ENCODE measurements around the gene TAP1. TPM values are rescaled to one million over a fixed set of nuclear protein-coding genes. Genes with fewer than 3 reads are reported as not detected.

The TAP1 gene
- total RNA-seq, 1 donor from 2014 or later, result 63.9 TPM

GRCh38 chr6:32858194-32858593 lies 4.7 kb upstream of the TAP1 start:
- H3K36me3 ChIP-seq, result peaks cover 50% of the 10 kb centered on the region
- intact Hi-C loops (cut with DNase I), result no loop called here

GRCh38 chr6:32857156-32857891 lies 3.8 kb upstream of the TAP1 start:
- DNase-seq, result no peak
- no peak for TF ChIP-seq CTCF (IDR thresholded peaks at IDR 0.05)
- H3K4me3 ChIP-seq, result no peak overlapping the region
- H3K27ac ChIP-seq, result no peak overlapping the region
- no peaks in the 10 kb centered on the region for H3K9me3 ChIP-seq
- ATAC-seq, result no peak
- intact Hi-C loops (cut with DNase I), result no loop called here
- H3K36me3 ChIP-seq, result peaks cover 50% of the 10 kb centered on the region
- peaks cover 26% of the 10 kb centered on the region for H3K4me1 ChIP-seq
- no peaks in the 10 kb centered on the region for H3K27me3 ChIP-seq (ENCODE audit: low read depth)

More at GRCh38 chr6:32858194-32858593, 4.7 kb upstream of the TAP1 start:
- H3K9me3 ChIP-seq, result no peaks in the 10 kb centered on the region
- TF ChIP-seq CTCF (IDR thresholded peaks at IDR 0.05), result no peak
- no peak for ATAC-seq
- no peak overlapping the region for H3K4me3 ChIP-seq
- H3K27ac ChIP-seq, result no peak overlapping the region
- no peak for DNase-seq
- H3K27me3 ChIP-seq (ENCODE audit: low read depth), result no peaks in the 10 kb centered on the region
- H3K4me1 ChIP-seq, result peaks cover 21% of the 10 kb centered on the region

DNA sequence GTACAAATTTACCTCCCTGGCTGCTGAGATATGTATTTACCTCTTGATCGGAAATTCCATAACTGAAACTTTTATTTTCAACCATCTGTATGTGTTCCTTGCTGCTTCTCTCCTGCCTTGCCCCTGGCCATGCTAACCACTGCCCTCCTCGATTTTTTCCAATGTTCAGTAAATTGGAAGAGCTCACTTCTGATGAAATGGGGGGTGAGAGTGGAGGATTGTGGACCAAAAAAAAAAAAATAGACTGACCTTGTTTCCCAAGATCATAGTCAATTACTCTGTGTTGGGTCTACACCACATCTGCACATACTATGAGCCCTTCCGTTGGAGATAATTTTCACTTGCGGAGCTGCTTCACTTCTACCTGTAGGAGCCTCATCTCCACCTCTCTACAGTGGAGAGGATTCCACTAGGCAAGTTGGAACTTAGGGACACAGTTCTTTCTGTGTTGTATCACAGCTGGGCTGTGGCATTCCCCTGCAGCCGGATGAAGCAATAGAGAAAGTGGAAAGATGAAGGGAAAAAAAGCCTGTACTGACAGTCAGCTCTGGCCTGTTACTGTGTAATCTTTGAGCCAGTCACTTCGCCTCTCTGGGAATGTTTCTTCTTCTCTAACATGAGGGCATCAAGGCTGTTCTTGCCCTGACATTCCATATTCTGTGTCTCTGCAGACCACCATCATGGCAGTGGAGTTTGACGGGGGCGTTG lies 2.1 kb upstream of the TAP1 start:
- DNase-seq, result no peak
- no peak for TF ChIP-seq CTCF (IDR thresholded peaks at IDR 0.05)
- H3K9me3 ChIP-seq, result no peaks in the 10 kb centered on the region
- H3K4me1 ChIP-seq, result peaks cover 43% of the 10 kb centered on the region
- peak overlapping the region; percentile 93 for H3K4me3 ChIP-seq
- H3K27ac ChIP-seq, result peak overlapping the region; percentile 97
- peaks cover 61% of the 10 kb centered on the region for H3K36me3 ChIP-seq
- ATAC-seq, result no peak
- H3K27me3 ChIP-seq (ENCODE audit: low read depth), result no peaks in the 10 kb centered on the region
- intact Hi-C loops (cut with DNase I), result no loop called here

DNA sequence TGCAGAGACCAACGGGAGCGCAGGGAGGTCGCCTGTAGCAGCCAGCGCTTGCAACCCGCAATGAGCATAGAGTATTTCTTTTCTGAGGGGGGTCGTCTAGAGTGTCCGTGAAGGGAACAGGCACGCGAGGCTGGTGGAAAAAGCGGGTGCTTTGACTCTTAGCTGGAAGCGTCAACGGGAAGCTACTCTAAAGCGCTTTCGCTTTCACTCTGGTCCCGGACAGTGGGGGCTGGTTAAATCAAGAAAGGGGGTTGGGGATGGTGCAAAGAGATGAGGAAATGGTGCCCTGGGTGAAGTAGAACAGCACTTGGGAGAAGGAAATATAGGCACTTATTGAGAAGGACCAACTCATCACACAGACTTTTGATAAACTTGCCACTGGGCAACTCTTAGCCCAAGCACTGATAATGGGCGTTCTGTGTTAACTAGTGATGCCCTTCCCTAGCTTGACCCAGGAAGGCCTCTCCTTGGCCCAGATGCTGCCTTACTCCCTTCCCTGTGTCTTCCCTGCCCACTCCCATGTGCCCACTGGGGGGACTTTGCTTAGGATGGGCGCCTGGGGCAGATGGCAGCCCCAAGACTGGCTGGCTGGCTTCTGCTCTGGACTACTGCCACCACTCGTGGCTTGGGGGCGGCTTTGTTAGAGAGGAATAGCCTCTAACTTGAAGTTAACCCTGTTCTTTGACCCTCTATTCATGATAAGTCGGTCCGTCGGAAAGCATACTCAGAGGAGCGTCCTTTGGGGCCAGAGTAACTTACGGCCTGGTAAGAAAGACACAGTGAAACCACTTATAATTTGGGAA lies 1.1 kb upstream of the TAP1 start:
- peak; percentile 51 to 57 for ATAC-seq
- Histone ChIP-seq H3K4me3 (peak overlapping the region; percentile 93), H3K27me3 (ENCODE audit: low read depth) (no peaks in the 10 kb centered on the region), H3K4me1 (peaks cover 52% of the 10 kb centered on the region), H3K9me3 (no peaks in the 10 kb centered on the region), H3K27ac (peak overlapping the region; percentile 97), H3K36me3 (peaks cover 61% of the 10 kb centered on the region)
- no peak for TF ChIP-seq CTCF (IDR thresholded peaks at IDR 0.05)
- DNase-seq, result peak; percentile 61
- intact Hi-C loops (cut with DNase I), result no loop called here

DNA sequence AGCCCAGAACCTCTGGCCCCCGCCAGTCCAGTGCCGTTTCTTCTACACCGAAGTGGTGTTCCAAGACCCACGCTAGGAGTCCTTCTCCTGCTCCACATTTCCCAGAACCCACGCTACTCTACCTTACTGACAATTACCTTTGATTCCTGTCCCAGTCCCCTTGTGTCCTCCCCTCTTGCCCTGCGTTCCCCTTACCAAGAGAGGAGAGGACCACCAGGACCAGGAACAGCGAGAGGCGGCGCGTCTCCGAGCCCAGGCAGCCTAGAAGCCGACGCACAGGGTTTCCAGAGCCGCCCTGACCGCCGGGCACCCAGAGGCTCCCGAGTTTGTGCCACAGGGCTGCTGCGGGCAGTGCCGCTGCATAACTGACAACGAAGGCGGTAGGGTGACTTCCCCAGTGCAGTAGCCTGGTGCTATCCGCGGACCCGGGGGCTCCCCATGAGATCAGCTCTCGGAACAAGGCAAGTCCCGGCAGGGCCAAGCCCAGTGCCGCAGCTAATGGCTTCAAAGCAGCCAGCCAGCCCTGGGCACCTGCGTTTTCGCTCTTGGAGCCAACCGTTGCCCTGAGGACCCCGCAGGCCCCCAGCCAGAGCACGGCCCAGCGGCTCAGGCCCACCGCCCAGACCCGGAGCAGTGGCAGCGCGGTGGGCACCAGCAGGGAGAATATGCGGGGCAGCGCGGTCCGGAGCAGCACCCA lies 512 bp downstream of the TAP1 start:
- H3K9me3 ChIP-seq, result no peaks in the 10 kb centered on the region
- no peak for TF ChIP-seq CTCF (IDR thresholded peaks at IDR 0.05)
- peak overlapping the region; percentile 93 for H3K4me3 ChIP-seq
- peak; percentile 59 to 63 for ATAC-seq
- H3K27ac ChIP-seq, result peak overlapping the region; percentile 97
- H3K36me3 ChIP-seq, result peaks cover 59% of the 10 kb centered on the region
- no peaks in the 10 kb centered on the region for H3K27me3 ChIP-seq (ENCODE audit: low read depth)
- peaks cover 52% of the 10 kb centered on the region for H3K4me1 ChIP-seq
- intact Hi-C loops (cut with DNase I), result no loop called here
- peak; percentile 76 for DNase-seq

Measured in lower lobe of right lung (tissue), 2 donors.